GM21367 (cell line): Measurements from ENCODE around the gene NTPCR.

Experiments used
- ATAC-seq: cut with Tn5 transposase; IDR thresholded peaks from one replicate; pipeline ENCODE4 v1.9.1; 2021; ENCODE audit not compliant: unreplicated experiment

Gene NTPCR

GRCh38 chr1:232958067-232958466 is 7.7 kb downstream of the NTPCR start:
- ATAC-seq, result no peak

GRCh38 chr1:232962761-232963745 is 12.6 kb downstream of the NTPCR start:
- ATAC-seq, result no peak

GRCh38 chr1:232964601-232965000 is 14.2 kb downstream of the NTPCR start:
- ATAC-seq, result no peak

GRCh38 chr1:232965124-232965911 is 14.9 kb downstream of the NTPCR start:
- ATAC-seq, result no peak

GRCh38 chr1:232965912-232966217 is 15.5 kb downstream of the NTPCR start:
- no peak for ATAC-seq

GRCh38 chr1:232966663-232967062 is 16.3 kb downstream of the NTPCR start:
- ATAC-seq, result no peak

- no peak for ATAC-seq
Observed at GRCh38 chr1:232968391-232968790, 18.0 kb downstream of the NTPCR start.

GRCh38 chr1:232968965-232969364 is 18.6 kb downstream of the NTPCR start:
- peak; percentile 45 for ATAC-seq

- ATAC-seq, result no peak
Observed at GRCh38 chr1:232969799-232970198, 19.4 kb downstream of the NTPCR start.

GRCh38 chr1:232970508-232970907 is 20.1 kb downstream of the NTPCR start:
- ATAC-seq, result no peak

- no peak for ATAC-seq
Observed at GRCh38 chr1:232973652-232974611, 23.5 kb downstream of the NTPCR start.

GRCh38 chr1:232974971-232975370 is 24.6 kb downstream of the NTPCR start:
- ATAC-seq, result no peak

GRCh38 chr1:232978091-232978634 is 27.8 kb downstream of the NTPCR start:
- ATAC-seq, result no peak

GRCh38 chr1:232978815-232979214 is 28.4 kb downstream of the NTPCR start:
- no peak for ATAC-seq

GRCh38 chr1:232979558-232979957 is 29.1 kb downstream of the NTPCR start:
- no peak for ATAC-seq

GRCh38 chr1:232980355-232980978 is 30.1 kb downstream of the NTPCR start:
- no peak for ATAC-seq

GRCh38 chr1:232980986-232981560 is 30.7 kb downstream of the NTPCR start:
- no peak for ATAC-seq

GRCh38 chr1:232982238-232982944 is 32.0 kb downstream of the NTPCR start:
- no peak for ATAC-seq

GRCh38 chr1:232983375-232983774 is 33.0 kb downstream of the NTPCR start:
- ATAC-seq, result no peak
